Esophagus squamous epithelium (tissue), 4 donors: ENCODE data around the gene MIEN1.

Source experiments
- POLR2A ChIP-seq, 4 donors: fragments of 450-650 bp; IDR thresholded peaks; one replicate each; pipeline ENCODE4 v1.6.1; 2017; ENCODE audit warnings: antibody characterized with exemption in 4 of 4, mild to moderate bottlenecking in 4 of 4, moderate library complexity in 3 of 4
- TF ChIP-seq, protein P1 (sequence below), 6 experiments: fragments of 450-650 bp in 4 of 6; fragments of 200-600 bp in 2 of 6; sonication (generic) in 2 of 6; IDR thresholded peaks; one replicate each; pipeline ENCODE4 v1.5.1; 2016 to 2019; ENCODE audit warnings: antibody characterized with exemption in 6 of 6, mild to moderate bottlenecking in 4 of 6, moderate library complexity in 4 of 6

DNA sequence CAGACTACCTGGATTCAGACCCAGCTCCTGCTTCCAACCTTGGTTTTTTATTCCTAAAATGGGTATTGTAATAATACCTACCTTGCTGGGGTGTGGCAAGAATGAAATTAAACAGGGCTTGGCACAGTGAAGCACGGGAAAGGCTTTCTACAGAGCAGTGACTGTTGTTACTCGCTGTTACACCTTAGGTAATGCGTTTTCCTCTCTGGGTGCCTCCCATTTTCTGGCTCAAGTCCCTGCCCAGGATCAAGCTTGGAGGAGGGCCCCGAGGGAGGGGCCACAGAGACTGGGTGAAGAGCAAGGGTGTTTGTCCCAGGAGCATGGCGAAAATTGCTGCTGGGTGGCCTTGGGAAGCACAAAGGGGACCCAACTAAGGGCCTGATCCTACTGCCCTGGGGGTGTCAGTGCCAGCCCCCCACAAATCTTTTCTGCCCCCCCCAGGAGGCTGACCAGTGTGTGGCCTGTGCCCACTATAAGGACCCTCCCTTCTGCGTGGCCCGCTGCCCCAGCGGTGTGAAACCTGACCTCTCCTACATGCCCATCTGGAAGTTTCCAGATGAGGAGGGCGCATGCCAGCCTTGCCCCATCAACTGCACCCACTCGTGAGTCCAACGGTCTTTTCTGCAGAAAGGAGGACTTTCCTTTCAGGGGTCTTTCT is 13.3 kb downstream of the MIEN1 start:
- peak in 1 of 4 donors; percentile 14 for TF ChIP-seq POLR2A (IDR thresholded peaks at IDR 0.05)
- TF ChIP-seq, protein P1, sequence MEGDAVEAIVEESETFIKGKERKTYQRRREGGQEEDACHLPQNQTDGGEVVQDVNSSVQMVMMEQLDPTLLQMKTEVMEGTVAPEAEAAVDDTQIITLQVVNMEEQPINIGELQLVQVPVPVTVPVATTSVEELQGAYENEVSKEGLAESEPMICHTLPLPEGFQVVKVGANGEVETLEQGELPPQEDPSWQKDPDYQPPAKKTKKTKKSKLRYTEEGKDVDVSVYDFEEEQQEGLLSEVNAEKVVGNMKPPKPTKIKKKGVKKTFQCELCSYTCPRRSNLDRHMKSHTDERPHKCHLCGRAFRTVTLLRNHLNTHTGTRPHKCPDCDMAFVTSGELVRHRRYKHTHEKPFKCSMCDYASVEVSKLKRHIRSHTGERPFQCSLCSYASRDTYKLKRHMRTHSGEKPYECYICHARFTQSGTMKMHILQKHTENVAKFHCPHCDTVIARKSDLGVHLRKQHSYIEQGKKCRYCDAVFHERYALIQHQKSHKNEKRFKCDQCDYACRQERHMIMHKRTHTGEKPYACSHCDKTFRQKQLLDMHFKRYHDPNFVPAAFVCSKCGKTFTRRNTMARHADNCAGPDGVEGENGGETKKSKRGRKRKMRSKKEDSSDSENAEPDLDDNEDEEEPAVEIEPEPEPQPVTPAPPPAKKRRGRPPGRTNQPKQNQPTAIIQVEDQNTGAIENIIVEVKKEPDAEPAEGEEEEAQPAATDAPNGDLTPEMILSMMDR (IDR thresholded peaks at IDR 0.05): no peak
